ENCODE measurements around the gene OR5H14.
A peak's percentile ranks its signal among the peaks of the same experiment; 100 is the strongest.
"Not testable (repeated sequence)": the region's sequence is repeated elsewhere in the genome, so short reads cannot be mapped to it uniquely, and the experiment has no call there.

The OR5H14 gene

GRCh38 chr3:98147179-98147578 is at the start of gene OR5H14:
Gene OR5H14, plus strand, starts transcription at chr3:98147479. Its CDS starts 1,907 bp downstream, at chr3:98149386.
- DNase-seq, result no peak

DNA sequence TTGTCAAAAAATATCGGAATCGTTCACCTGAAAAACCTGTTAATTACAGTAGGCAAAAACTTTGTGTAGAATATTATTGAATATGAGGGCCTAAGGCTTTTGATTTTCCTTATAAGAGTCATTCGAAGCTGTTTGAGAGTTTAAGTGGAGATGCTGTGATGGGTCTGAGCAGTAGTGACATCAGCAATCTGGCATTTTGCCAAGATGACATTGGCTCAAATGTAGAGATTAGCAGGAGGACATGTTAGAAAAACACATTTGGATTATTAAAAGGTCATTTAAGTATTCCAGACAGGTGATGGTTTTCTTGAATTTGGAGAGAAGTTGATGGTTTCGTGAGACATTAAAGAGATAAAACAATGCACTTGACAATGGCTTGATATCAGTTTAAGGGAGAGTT is 47.4 kb upstream of the OR5H14 start:
- no peak for DNase-seq

- DNase-seq, result no peak
Observed at GRCh38 chr3:98108162-98108561, 39.1 kb upstream of the OR5H14 start.

- no peak for DNase-seq
Observed at GRCh38 chr3:98109807-98110549, 37.3 kb upstream of the OR5H14 start.

GRCh38 chr3:98110550-98110908 is 36.8 kb upstream of the OR5H14 start:
- no peak for DNase-seq

- DNase-seq, result no peak
Observed at GRCh38 chr3:98114264-98114663, 33.0 kb upstream of the OR5H14 start.

GRCh38 chr3:98115717-98116116 is 31.6 kb upstream of the OR5H14 start:
- no peak for DNase-seq

GRCh38 chr3:98130421-98130820 is 16.9 kb upstream of the OR5H14 start, which contains the start of gene OR5H1:
Gene OR5H1, plus strand, starts transcription at chr3:98130721. Its CDS starts 1,977 bp downstream, at chr3:98132698.
- no peak for DNase-seq

GRCh38 chr3:98136631-98137030 is 10.6 kb upstream of the OR5H14 start:
- no peak for DNase-seq

GRCh38 chr3:98137826-98138557 is 9.3 kb upstream of the OR5H14 start:
- not testable (repeated sequence) for DNase-seq

DNA sequence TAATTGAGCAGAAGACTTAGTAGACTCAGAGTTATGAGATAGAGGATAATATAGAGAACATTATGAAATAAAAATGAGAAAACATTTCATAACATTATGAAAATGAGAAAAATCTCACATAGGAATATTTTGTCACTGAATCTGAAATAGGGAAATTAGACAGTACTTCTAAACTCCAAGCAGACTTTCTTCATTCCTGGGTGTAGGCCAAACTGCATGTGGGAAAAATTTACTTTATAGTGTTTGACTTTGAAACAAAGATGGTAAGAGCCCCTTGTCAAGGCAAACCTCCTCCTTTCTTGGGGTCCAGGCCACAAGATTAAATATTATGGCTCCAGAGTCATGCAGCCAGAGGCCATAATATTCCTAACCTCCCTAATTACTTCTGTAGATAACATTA is 6.7 kb upstream of the OR5H14 start:
- no peak for DNase-seq

DNA sequence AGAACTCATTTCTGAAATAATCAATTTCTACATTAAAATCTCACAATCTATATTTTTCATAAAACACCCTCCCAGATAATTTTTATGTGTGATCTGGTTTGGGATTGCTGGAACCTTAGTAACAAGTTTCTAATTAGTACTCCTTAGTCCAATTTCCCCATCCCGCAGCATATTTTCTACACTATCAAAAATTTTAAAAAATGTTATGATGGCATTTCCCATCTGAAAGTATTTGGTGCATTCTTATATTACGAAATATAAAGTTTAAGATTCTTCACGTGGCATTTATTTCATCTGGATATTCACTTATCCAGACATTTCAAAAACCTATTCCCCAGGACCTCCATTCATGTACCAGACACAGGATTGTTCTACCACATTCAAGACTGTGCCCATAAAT is 1.5 kb downstream of the OR5H14 start:
- no peak for DNase-seq

- DNase-seq, result not testable (repeated sequence)
Observed at GRCh38 chr3:98149456-98149855, 2.2 kb downstream of the OR5H14 start.

GRCh38 chr3:98151241-98151640 is 4.0 kb downstream of the OR5H14 start:
- DNase-seq, result no peak

GRCh38 chr3:98166396-98166795 is 19.1 kb downstream of the OR5H14 start, which contains the start of gene OR5H15:
Gene OR5H15, plus strand, starts transcription at chr3:98166696. Its CDS starts 2,004 bp downstream, at chr3:98168700.
- no peak for DNase-seq

- DNase-seq, result no peak
Observed at GRCh38 chr3:98171071-98171470, 23.8 kb downstream of the OR5H14 start.

DNA sequence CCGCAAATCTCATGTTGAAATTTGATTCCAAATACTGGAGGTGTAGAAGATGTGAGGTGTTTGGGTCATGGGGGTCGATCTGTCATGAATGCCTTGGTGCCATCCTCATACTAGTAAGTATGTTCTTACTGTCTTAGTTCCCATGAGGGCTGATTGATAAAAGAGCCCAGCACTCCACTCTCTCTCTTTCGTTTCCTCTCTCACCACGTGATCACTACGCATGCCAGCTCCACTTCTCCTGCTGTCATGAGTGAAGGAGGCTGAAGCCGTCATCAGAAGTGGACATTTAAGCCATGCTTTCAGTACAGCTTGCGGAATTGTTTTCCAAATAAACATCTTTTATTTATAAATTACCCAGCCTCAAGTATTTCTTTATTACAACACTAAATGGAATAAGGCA is 25.3 kb downstream of the OR5H14 start:
- DNase-seq, result no peak

DNA sequence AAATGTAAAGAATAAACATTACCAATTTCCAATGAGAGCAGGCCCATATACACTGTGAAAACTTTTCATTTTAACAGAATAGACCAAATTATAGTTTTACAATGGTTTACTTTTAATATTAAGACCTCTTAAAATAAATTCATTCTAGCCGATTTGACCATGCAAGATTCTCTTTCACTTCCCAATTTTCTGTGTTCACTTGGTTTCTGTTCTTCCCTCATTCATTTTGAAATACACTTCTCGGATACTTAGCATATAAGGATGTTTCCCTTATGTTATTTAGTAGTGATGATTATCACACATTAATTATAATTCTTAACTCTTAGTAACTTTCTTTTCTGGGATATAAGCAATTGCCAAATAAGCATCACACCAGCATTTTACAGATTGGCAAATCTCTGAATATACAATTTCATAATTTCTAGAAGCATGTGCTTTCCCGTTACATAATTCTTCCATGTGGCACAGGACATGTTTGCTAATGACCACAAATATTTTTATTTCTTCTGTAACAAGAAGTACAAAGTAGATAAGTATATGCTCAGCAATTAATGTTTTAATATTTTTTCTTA is 33.1 kb downstream of the OR5H14 start:
- DNase-seq, result no peak

DNA sequence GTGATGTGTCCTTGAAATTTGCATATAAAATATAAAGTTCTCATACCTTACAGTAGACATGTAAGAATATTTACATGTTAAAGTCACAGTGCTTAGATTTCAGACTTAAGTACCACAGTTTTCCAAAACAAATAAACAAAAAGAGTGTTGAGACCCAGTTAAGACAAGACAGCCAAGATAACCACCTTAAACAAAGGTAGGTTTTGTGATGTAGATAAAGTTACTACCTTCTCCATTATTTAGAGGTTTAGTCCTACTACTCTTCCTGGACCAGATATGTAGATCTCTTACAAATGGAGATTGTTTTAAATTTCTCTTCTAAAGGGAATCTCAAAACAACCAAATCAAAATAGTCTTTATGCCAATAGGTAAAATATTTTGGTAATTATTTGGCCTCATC is 34.9 kb downstream of the OR5H14 start:
- no peak for DNase-seq

GRCh38 chr3:98185180-98185579 is 37.9 kb downstream of the OR5H14 start:
- no peak for DNase-seq

- peak in 1 of 2 donors; percentile 40 for DNase-seq
Observed at GRCh38 chr3:98188545-98188944, 41.3 kb downstream of the OR5H14 start.

DNA sequence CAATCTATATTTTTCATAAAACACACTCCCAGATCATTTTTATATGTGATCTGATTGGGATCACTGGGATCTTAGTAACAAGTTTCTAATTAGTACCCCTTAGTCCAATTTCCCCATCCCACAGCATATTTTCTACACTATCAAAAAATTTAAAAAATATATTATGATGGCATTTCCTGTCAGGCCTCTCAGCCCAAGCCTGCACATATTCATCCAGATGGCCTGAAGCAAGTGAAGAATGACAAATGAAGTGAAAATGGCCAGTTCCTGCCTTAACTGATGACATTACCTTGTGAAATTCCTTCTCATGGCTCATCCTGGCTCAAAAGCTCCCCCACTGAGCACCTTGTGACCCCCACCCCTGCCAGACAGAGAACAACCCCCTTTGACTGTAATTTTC is 43.6 kb downstream of the OR5H14 start:
- not testable (repeated sequence) for DNase-seq

DNA sequence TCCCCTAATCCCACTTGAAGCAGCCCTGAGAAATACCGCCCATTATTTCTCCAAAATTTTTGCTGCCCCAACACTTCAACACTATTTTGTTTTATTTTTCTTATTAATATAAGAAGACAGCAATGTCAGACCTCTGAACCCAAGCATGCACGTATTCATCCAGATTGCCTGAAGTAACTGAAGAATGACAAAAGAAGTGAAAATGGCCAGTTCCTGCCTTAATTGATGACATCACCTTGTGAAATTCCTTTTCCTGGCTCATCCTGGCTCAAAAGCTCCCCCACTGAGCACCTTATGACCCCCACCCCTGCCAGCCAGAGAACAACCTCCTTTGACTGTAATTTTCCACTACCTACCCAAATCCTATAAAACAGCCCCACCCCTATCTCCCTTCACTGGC is 49.0 kb downstream of the OR5H14 start:
- not testable (repeated sequence) for DNase-seq

DNA sequence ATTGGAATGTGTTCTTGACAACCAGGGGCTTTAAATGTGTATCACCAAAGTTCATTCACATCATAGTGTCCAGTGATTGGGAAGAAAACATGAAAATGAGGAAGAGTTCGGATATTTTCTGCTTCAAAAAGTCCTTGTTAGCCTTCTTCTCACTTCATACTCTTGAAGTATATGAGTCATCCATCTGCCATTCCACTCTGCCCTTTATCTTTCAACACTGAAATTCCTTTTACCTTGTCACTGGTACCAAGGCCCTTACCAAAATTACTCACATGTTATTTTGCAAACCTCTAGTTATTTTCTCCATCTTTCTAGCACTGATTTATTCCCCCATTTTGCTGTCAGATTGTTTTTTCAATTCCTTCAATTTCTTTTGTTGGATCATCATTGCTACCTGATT is 51.7 kb downstream of the OR5H14 start:
- DNase-seq, result no peak

Data from CD4-positive, alpha-beta T cell treated with Interleukin-4 for 1 hour (primary cell).